Chondrocyte (in vitro differentiated cells): ENCODE data around the gene CALU. TPM values are rescaled to one million over a fixed set of nuclear protein-coding genes. Genes with fewer than 3 reads are reported as not detected.

ENCODE experiments used
- DNase-seq: peaks from one replicate; pipeline ENCODE4 v3.0.0; 2021; ENCODE audit warnings: mixed read lengths, low spot score
- H3K27ac Mint-ChIP-seq: one replicate; pipeline ENCODE4 v1.8.0; 2021; ENCODE audit warnings: mild to moderate bottlenecking, moderate library complexity, mixed read lengths; ENCODE audit not compliant: unreplicated experiment
- H3K27me3 Mint-ChIP-seq: 2 replicates; pipeline ENCODE4 v1.8.0; 2021; ENCODE audit warnings: low read depth, mixed read lengths
- H3K36me3 Mint-ChIP-seq: 2 replicates; pipeline ENCODE4 v1.8.0; 2021; ENCODE audit warnings: low read depth, mixed read lengths
- H3K4me1 Mint-ChIP-seq: 2 replicates; pipeline ENCODE4 v1.8.0; 2021; ENCODE audit warnings: low read depth, mild to moderate bottlenecking, mixed read lengths
- H3K4me3 Mint-ChIP-seq: one replicate; pipeline ENCODE4 v1.8.0; 2021; ENCODE audit warnings: mild to moderate bottlenecking, moderate library complexity, mixed read lengths; ENCODE audit not compliant: unreplicated experiment
- H3K9me3 Mint-ChIP-seq: 2 replicates; pipeline ENCODE4 v1.8.0; 2021; ENCODE audit warnings: low read depth, mixed read lengths
- CTCF ChIP-seq: fragments of 200-600 bp; sonication (generic); IDR thresholded peaks from 2 replicates; pipeline ENCODE4 v1.5.0; 2021; ENCODE audit warnings: antibody characterized with exemption, mild to moderate bottlenecking, moderate library complexity
- total RNA-seq: library from RNA; stranded (reverse); gene quantifications from 3 replicates; pipeline ENCODE4 v1.2.1, GENCODE V29; 2021

CALU gene
- total RNA-seq, 1 donor from 2014 or later = 731 TPM

GRCh38 chr7:128725531-128725930, 13.6 kb upstream of the CALU start:
- H3K36me3 Mint-ChIP-seq = peaks cover 5% of the 10 kb centered on the region
- no peaks in the 10 kb centered on the region for H3K27me3 Mint-ChIP-seq
- DNase-seq = no peak
- peaks cover 17% of the 10 kb centered on the region for H3K4me1 Mint-ChIP-seq
- H3K27ac Mint-ChIP-seq = no peak overlapping the region
- TF ChIP-seq CTCF = no peak
- H3K4me3 Mint-ChIP-seq = no peak overlapping the region
- H3K9me3 Mint-ChIP-seq = no peaks in the 10 kb centered on the region

- TF ChIP-seq CTCF = no peak
- no peak for DNase-seq
- Mint-ChIP-seq H3K9me3 (no peaks in the 10 kb centered on the region), H3K27me3 (no peaks in the 10 kb centered on the region), H3K4me3 (no peak overlapping the region), H3K36me3 (peaks cover 6% of the 10 kb centered on the region), H3K27ac (no peak overlapping the region), H3K4me1 (peaks cover 17% of the 10 kb centered on the region)
Measured at GRCh38 chr7:128726059-128726736, 13.0 kb upstream of the CALU start.

- TF ChIP-seq CTCF = no peak
- peaks cover 7% of the 10 kb centered on the region for H3K36me3 Mint-ChIP-seq
- no peak overlapping the region for H3K27ac Mint-ChIP-seq
- peaks cover 17% of the 10 kb centered on the region for H3K4me1 Mint-ChIP-seq
- no peaks in the 10 kb centered on the region for H3K27me3 Mint-ChIP-seq
- H3K9me3 Mint-ChIP-seq = no peaks in the 10 kb centered on the region
- H3K4me3 Mint-ChIP-seq = no peak overlapping the region
- no peak for DNase-seq
Measured at GRCh38 chr7:128726737-128727072, 12.5 kb upstream of the CALU start.

GRCh38 chr7:128727239-128727638, 11.9 kb upstream of the CALU start:
- no peak overlapping the region for H3K27ac Mint-ChIP-seq
- no peaks in the 10 kb centered on the region for H3K9me3 Mint-ChIP-seq
- H3K27me3 Mint-ChIP-seq = no peaks in the 10 kb centered on the region
- peaks cover 17% of the 10 kb centered on the region for H3K4me1 Mint-ChIP-seq
- no peak for DNase-seq
- peaks cover 7% of the 10 kb centered on the region for H3K36me3 Mint-ChIP-seq
- TF ChIP-seq CTCF = no peak
- no peak overlapping the region for H3K4me3 Mint-ChIP-seq

- Mint-ChIP-seq H3K27ac (peak overlapping the region; percentile 71), H3K4me3 (no peak overlapping the region), H3K27me3 (no peaks in the 10 kb centered on the region), H3K36me3 (peaks cover 7% of the 10 kb centered on the region), H3K9me3 (no peaks in the 10 kb centered on the region), H3K4me1 (peaks cover 17% of the 10 kb centered on the region)
- no peak for TF ChIP-seq CTCF
- DNase-seq = no peak
Measured at GRCh38 chr7:128728598-128728997, 10.6 kb upstream of the CALU start.
